ENCODE measurements around the gene IFI30. TPM values are rescaled to one million over a fixed set of nuclear protein-coding genes. Genes with fewer than 3 reads are reported as not detected.

IFI30 gene
- polyA plus RNA-seq (ENCODE audit: insufficient read length in 12 of 12), result 1 to 10 TPM in 3 of 12 donors, under 1 TPM in 4, not detected in 5; 0.09 to 4.5 (median 0.67) TPM
- long read RNA-seq, donor 1, transcript IFI30-201 (7 exons, 1,134 nt), result major isoform, 145 of 145 reads
- long read RNA-seq, donor 1, partial matches to known transcripts, result 0 of 145 reads
- long read RNA-seq, donor 1, other reads (novel, unspliced or antisense), result 0 of 145 reads
- long read RNA-seq, donor 2, partial matches to known transcripts, result 0 of 4 reads
- long read RNA-seq, donor 2, other reads (novel, unspliced or antisense), result 0 of 4 reads
- long read RNA-seq, donor 3, transcript IFI30-201 (7 exons, 1,134 nt), result major isoform, 9 of 9 reads
- long read RNA-seq, donor 3, partial matches to known transcripts, result 0 of 9 reads
- long read RNA-seq, donor 3, other reads (novel, unspliced or antisense), result 0 of 9 reads
- long read RNA-seq, donor 4, partial matches to known transcripts, result 0 of 3 reads
- long read RNA-seq, donor 4, other reads (novel, unspliced or antisense), result 0 of 3 reads
- long read RNA-seq, donor 5, partial matches to known transcripts, result 0 of 4 reads
- long read RNA-seq, donor 5, other reads (novel, unspliced or antisense), result 0 of 4 reads
- long read RNA-seq, donor 6, transcript IFI30-201 (7 exons, 1,134 nt), result major isoform, 6 of 6 reads
- long read RNA-seq, donor 6, partial matches to known transcripts, result 0 of 6 reads
- long read RNA-seq, donor 6, other reads (novel, unspliced or antisense), result 0 of 6 reads
- long read RNA-seq, donor 7, partial matches to known transcripts, result 0 of 2 reads
- long read RNA-seq, donor 7, other reads (novel, unspliced or antisense), result 0 of 2 reads
- long read RNA-seq, donor 8, partial matches to known transcripts, result 0 of 4 reads
- long read RNA-seq, donor 8, other reads (novel, unspliced or antisense), result 0 of 4 reads
- long read RNA-seq, donor 9, partial matches to known transcripts, result 0 of 3 reads
- long read RNA-seq, donor 9, other reads (novel, unspliced or antisense), result 0 of 3 reads
- long read RNA-seq, donor 10, partial matches to known transcripts, result 0 of 3 reads
- long read RNA-seq, donor 10, other reads (novel, unspliced or antisense), result 0 of 3 reads
- long read RNA-seq, donor 11, partial matches to known transcripts, result 0 of 3 reads
- long read RNA-seq, donor 11, other reads (novel, unspliced or antisense), result 0 of 3 reads

DNA sequence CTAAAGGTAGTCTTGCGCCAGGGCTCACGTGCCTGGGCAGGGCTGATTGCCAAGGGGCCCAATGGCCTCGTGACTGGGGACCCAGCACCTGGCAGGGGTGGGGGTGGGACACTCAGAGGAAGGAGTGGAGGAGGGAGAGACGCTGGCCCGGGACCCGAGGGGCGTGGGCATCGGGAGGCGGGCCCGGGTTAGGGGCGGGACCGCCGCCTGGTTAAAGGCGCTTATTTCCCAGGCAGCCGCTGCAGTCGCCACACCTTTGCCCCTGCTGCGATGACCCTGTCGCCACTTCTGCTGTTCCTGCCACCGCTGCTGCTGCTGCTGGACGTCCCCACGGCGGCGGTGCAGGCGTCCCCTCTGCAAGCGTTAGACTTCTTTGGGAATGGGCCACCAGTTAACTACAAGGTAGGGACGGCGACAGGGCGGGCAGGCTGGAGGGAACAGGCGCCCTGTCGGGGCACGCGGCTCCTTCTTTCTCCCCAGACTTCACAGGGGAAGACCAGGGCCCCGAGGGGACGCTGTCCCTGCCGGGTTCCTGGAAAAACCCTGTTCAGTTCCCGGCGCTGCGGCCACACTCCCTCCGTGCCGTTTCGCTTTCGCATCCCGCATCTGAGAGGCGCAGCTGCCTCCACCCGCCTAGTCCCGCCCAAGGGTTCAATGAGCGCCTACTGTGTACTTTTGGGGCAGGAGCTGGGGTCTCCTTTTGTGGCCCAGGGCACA is at the start of gene IFI30:
Gene IFI30 (plus strand): TSS at position 242 of the 717 bp plus-strand sequence. CDS start 29 bp downstream, at position 271.
- DNase-seq, result no peak

DNA sequence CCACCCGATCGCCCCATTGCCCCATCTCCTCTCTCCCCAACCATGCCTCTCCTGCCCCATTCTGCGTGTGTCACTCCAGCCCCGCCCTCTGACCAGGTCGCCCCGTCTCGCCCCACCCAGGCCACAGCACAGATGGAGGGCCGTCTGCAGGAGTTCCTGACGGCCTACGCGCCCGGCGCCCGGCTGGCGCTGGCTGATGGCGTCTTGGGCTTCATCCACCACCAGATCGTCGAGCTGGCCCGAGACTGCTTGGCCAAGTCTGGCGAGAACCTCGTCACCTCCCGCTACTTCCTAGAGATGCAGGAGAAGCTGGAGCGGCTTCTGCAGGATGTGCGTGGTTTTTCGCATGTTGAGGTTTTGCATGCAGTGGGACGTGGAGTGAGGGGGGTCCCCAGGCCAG is 49.8 kb upstream of the IFI30 start:
- DNase-seq, result no peak

GRCh38 chr19:18126097-18126496 is 47.5 kb upstream of the IFI30 start:
- no peak for DNase-seq

DNA sequence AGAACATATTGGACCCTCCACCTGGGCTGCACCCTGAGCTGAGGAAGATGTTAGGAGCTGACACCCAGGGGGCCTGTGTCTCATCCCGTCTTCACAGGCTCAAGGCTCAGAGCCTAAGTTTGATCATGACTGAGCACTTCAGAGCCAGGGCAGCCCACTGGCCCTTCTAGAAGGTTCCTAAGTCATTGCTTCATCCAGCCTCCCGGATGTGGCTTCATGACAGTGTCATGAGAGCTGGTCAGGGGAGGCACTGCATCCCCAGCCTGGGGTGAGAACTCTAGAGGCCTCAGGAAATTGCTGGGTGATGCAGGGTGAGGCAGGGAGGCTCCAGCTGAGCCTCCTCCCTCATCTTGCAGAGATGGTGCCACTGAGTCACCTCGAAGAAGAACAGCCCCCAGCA is 45.6 kb upstream of the IFI30 start:
- DNase-seq, result no peak

DNA sequence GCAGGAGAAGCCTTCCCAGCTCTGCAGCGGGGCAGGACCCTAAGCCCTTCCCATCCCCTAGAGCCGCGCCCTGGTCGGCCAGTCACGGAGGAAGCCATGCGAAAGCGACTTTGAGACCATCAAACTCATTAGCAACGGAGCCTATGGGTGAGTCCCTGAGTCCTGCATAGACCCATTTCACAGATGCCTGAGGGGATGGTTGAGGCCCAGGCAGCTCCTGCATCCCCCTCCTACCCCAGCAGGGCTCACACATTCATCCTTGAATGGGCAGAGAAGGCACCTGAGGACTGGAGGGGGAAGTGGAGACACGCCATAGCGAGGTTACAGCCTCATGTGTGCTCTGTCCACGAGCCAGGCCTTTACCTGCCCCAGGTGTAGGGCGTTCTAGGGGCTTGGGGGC is 44.8 kb upstream of the IFI30 start:
- DNase-seq, result no peak

GRCh38 chr19:18130523-18131242 is 42.9 kb upstream of the IFI30 start:
- DNase-seq, result no peak

DNA sequence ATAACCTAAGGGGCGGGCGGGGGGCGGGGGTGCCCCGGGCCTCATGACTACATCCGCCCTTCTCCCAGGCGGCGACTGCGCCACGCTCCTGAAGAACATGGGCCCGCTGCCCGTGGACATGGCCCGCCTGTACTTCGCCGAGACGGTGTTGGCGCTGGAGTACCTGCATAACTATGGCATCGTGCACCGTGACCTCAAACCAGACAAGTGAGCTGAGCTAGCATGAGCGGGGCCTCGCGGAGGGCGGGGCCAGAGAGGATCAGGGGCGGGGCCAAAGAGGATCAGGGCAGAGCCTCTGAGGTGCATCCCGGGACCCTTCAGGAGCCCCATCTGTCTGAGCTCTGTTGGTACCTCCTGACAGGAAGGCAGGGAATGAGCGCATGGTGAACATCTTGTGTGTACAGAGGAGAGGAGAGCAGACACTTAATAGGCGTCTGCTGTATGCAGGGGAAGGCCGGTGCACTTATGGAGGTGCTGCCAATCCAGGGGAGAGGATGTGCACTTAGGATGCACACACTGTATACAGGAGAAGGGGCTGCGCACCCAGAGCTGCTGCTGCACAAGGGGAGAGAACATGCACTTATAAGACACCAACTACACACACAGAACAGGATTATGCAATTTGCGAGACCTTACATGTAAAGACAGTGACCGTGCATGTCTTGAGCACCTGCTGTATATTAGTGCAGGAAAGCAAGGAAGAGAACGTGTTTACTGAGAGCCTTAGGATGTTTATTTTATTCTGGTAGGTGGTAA is 41.6 kb upstream of the IFI30 start:
- DNase-seq, result no peak

DNA sequence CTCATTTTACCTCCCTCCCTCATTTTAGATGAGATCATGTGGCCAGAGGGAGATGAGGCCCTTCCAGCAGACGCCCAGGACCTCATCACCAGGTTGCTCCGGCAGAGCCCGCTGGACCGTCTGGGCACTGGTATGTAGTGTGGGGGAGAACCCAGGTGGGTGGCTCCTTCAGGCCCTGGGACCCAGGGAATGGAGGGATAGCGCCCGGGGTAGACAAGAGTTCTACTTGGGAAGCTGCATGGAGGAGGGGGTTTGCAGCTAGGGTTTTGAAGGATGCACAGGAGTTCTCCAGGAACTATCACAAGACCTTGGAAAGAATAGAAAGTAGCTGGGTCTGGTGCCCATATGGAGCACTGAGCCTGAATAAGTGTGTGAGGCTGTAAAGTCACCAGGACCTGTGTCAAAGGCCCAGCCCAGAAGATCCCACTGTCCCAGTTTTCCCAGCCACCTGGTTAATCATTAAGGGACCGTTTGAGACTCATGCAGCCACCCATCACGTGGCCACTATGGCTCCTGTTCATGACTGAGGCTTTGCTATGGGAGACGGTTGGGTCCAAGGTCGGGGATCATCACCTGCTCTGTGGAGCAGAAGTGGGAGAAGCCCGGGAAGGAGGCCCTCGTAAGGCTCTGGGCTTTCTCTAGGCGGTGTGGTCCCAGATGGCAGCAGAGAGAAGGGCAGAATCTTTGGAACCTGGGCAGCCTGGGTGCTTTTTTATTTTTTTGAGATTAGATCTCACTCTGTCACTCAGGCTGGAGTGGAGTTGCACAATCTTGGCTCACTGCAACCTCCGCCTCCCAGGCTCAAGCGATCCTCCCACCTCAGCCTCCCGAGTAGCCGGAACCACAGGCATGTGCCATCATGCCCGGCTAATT is 37.7 kb upstream of the IFI30 start:
- DNase-seq, result no peak

DNA sequence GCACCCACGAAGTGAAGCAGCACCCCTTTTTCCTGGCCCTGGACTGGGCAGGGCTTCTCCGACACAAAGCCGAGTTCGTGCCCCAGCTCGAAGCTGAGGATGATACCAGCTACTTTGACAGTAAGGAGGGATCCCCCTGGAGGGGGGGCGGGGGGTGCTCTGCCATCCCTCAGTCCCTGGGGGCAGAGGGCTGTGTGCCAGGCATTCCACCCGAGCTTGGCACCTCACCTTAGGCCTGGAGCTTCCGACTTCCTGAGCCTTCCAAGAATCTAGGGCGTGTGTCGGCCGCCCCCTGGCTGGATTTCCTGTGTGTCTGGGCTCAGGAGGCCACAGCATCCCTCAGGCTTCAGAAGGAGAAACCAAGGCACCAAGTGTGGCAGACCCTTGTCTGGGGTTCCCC is 36.4 kb upstream of the IFI30 start:
- no peak for DNase-seq

DNA sequence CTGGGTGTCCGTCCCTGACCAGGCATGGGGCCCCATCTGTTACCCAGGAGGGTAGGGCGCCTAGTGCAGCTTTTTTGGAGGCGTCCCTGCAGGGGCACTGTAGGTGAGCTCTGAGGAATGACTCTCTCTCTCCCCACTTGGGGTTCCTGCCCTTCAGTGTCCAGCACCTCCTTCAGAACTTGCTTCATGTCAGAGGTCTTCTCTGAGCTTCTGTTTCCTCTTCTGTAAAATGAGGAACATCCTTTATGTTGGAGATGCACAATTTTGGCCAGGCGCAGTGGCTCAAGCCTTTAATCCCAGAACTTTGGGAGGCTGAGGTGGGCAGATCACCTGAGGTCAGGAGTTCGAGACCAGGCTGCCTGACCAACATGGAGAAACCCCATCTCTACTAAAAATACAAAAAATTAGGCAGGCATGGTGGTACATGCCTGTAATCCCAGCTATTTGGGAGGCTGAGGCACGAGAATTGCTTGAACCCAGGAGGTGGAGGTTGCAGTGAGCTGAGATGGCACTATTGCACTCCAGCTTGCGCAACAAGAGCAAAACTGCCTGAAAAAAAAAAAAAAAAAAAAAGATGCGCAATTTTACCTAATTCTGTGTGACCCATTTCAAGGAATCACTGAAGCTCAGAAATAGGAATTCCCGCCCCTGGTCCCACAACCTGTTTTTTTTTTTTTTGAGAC is 35.8 kb upstream of the IFI30 start:
- no peak for DNase-seq

GRCh38 chr19:18140473-18140872 is 33.1 kb upstream of the IFI30 start:
- no peak for DNase-seq

DNA sequence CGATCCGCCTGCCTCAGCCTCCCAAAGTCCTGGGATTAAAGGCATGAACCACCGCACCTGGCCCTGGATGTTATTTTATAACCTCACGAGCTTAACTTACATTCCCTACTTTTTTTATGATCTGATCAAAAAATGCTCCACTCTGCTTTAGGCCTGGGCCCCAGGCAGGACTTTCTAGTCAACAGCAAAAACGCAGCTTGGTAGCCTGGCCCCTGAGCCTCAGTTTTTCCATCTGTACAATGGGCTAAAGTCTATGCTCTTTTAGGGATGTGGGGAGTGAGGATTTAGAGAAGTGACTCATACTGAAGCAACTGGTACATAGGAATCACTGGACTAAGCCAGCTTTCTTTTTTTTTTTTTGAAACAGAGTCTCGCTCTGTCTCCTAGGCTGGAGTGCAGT is 32.6 kb upstream of the IFI30 start:
- no peak for DNase-seq

GRCh38 chr19:18143902-18144301 is 29.7 kb upstream of the IFI30 start:
- no peak for DNase-seq

DNA sequence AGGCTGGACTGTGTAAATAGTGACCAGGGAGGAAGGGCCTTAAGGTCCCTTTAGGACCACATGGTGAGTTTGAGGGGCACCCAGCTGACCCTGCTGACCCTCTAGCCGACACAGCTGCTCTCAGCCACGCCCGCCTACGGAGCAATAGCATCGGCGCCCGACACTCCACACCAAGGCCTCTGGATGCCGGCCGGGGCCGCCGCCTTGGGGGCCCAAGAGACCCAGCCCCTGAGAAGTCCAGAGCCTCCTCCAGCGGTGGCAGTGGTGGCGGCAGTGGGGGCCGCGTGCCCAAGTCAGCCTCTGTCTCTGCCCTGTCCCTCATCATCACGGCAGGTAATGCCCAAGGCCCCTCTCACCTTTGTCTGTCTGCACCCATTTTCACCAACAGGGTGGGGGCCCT is 29.3 kb upstream of the IFI30 start:
- DNase-seq, result no peak

DNA sequence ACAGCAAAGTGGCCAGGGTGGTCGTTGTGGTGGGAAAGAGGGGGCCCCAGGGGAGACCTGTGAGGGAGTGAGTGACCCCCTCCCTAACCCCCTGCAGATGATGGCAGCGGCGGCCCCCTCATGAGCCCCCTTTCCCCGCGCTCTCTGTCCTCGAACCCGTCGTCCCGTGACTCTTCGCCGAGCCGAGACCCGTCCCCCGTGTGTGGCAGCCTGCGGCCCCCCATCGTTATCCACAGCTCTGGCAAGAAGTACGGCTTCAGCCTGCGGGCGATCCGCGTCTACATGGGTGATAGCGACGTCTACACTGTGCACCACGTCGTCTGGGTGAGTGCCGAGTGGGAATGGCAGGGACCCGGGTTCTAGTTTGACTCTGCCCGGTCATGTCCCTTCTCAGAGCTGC is 28.7 kb upstream of the IFI30 start:
- no peak for DNase-seq

DNA sequence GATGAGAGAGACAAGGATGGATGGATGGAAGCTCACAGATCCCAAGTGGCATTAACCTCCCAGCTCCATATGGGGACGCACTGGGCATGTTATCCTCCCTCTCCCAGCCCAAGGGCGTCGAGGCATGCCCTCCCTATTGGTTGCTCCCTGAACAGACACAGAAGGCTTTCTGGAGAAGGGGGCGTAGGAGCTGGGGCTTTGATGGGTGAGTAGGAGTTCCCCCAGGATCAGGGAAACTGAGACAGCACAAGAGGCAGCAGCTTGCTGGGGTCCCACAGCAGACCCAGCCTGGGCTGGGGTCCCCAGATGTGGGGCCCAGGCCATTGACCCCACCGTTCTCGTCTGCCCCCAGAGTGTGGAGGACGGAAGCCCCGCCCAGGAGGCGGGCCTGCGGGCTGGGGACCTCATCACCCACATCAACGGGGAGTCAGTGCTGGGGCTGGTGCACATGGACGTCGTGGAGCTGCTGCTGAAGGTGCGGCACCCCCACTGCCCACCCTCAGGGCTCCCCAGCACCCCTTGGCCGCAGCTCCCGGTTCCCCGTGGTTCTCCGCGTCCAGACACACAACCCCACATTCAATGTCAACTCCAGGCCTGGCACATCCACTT is 28.1 kb upstream of the IFI30 start:
- DNase-seq, result no peak

GRCh38 chr19:18147396-18147795 is 26.2 kb upstream of the IFI30 start:
- DNase-seq, result no peak

GRCh38 chr19:18149596-18149975 is 24.0 kb upstream of the IFI30 start:
- DNase-seq, result no peak
